Psoas muscle (tissue), 8 donors: ENCODE data around the gene BSDC1. TPM values are rescaled to one million over a fixed set of nuclear protein-coding genes. Genes with fewer than 3 reads are reported as not detected.

Experiments used
- ATAC-seq, 4 donors: fragments of 200-7000 bp; cut with Tn5 transposase; one replicate each; pipeline ENCODE4 v1.9.1; 2020; ENCODE audit warnings: moderate library complexity in 3 of 4, mild to moderate bottlenecking in 2 of 4
- DNase-seq, 2 donors: peaks; one replicate each; pipeline ENCODE4 v3.0.0-alpha.2; 2020
- H3K27ac ChIP-seq: fragments of 200-600 bp; one replicate; pipeline ENCODE4 v1.8.0; 2022
- H3K27me3 ChIP-seq, 3 donors: fragments of 200-600 bp in 1 of 3; one replicate each; pipeline versions ENCODE4 v1.6.1 to v1.8.0; 2013 to 2022; ENCODE audit warnings: low read length in 2 of 3, mild to moderate bottlenecking in 2 of 3, moderate library complexity in 1 of 3; ENCODE audit not compliant: insufficient read depth in 3 of 3
- H3K36me3 ChIP-seq, 2 donors: fragments of 200-600 bp in 1 of 2; one replicate each; pipeline versions ENCODE4 v1.6.1 to v1.8.0; 2013 to 2022; ENCODE audit warnings: low read depth in 1 of 2, mild to moderate bottlenecking in 1 of 2, moderate library complexity in 1 of 2; ENCODE audit not compliant: insufficient read depth in 1 of 2
- H3K4me1 ChIP-seq: fragments of 200-600 bp; one replicate; pipeline ENCODE4 v1.8.0; 2022
- H3K4me3 ChIP-seq: fragments of 200-600 bp; one replicate; pipeline ENCODE4 v1.8.0; 2022; ENCODE audit warnings: mild to moderate bottlenecking
- H3K9me3 ChIP-seq: fragments of 200-600 bp; one replicate; pipeline ENCODE4 v1.8.0; 2022
- WGBS, 3 donors: extraction: QIAGEN DNeasy Blood & Tissue Kit; methylation state at CpG; one replicate each; pipeline versions ENCODE4 v1.1.6 to v1.1.7; 2013; 5-methylcytosine and 5-hydroxymethylcytosine counted together
- intact Hi-C, 2 donors: fragments of 100-400 bp; cut with DNase I; formaldehyde crosslinking; loops; one replicate each; pipeline versions ENCODE4 v1.11.0 to v1.14.2; 2022
- polyA plus RNA-seq, 3 donors: library from polyadenylated mRNA; stranded (reverse); fragments of 200-250 nt; gene quantifications; one replicate each; pipeline ENCODE4 v1.2.3, GENCODE V29; 2013
- total RNA-seq, 4 donors: library from RNA; stranded (reverse); fragmentation: NEBNext Ultra II Directional in 2 of 4; extraction: Animal tissue kit (Norgen Biotek cat#: 25700) in 2 of 4; gene quantifications; one replicate each; pipeline versions ENCODE4 v1.2.1 to v1.2.4, GENCODE V29; 2021 to 2023
- TF ChIP-seq, protein P1 (sequence below): fragments of 200-600 bp; IDR thresholded peaks from one replicate; pipeline ENCODE4 v1.8.0; 2022; ENCODE audit warnings: antibody characterized with exemption
- donor health status: healthy with polysubstance abuse.
- donor health status: DM: no; HTN: no; CAD: no; lungs with moderate emphysema.
- donor health status: Bipolar disorder and iron deficiency.
- donor health status: healthy.
- donor health status: DM: yes; HTN: yes; CAD: no.
- donor health status: DM: no; HTN: no; CAD: no.
- donor health status: DM: no; HTN: no; CAD: no.
- donor health status: DM: yes; HTN: yes; CAD: no.

BSDC1 gene
- total and polyA plus RNA-seq, 7 donors, result 25.4 to 68.4 (median 32.2) TPM

DNA sequence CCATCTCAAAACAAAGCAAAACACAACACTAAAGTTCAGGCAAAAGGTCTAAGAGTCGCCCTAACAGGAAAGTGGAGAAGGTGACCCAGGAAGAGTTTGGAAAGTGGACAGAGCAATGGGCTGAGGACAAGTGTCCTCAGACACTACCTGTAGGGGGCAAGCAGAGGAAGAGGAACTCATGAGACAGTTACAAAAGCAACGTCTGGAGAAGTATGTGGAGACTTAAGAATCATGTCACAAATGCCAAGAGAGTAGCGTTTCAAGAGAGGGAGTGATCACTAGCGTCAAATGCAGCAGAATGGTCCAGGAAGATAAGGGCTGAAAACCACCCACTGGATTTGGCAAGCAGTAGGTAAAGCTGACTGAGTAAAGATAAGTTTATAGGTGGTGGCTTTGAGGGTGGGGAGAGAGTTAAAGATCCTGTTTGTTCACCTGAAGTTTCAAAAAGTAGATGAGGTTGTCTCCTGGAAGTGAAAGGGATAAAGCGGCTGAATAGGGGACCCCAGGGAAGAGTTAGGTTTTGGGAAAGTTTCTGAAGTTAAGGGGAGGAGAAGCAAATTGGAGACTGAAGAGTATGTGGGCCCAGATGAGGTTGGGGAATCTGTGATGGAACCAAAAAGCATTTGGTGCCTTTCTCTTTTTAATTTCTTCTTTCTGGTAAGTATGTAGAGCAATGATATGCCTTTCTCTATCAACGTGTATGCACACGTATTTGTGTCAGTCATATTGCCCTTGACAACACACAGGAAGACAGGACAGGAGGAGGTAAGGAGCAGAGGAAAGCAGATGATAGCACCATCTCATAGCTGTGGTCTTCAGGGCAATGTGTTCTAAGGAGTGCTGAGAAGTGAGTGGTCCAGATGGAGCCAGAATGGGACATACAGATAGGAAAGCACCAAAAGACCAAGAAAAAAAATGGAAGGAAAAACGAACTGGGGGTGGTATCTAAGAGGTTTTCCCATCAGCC lies 3.1 kb downstream of the BSDC1 start:
- 60 to 72% (median 62%) methylated on average over 8 of the region's 8 CpGs for WGBS, 3 donors
- Histone ChIP-seq H3K36me3 (peaks cover 7 to 71% of the 10 kb centered on the region in 2 donors), H3K9me3 (no peaks in the 10 kb centered on the region), H3K4me3 (no peak overlapping the region), H3K4me1 (peaks cover 22% of the 10 kb centered on the region), H3K27me3 (no peaks in the 10 kb centered on the region), H3K27ac (no peak overlapping the region)
- TF ChIP-seq, protein P1, sequence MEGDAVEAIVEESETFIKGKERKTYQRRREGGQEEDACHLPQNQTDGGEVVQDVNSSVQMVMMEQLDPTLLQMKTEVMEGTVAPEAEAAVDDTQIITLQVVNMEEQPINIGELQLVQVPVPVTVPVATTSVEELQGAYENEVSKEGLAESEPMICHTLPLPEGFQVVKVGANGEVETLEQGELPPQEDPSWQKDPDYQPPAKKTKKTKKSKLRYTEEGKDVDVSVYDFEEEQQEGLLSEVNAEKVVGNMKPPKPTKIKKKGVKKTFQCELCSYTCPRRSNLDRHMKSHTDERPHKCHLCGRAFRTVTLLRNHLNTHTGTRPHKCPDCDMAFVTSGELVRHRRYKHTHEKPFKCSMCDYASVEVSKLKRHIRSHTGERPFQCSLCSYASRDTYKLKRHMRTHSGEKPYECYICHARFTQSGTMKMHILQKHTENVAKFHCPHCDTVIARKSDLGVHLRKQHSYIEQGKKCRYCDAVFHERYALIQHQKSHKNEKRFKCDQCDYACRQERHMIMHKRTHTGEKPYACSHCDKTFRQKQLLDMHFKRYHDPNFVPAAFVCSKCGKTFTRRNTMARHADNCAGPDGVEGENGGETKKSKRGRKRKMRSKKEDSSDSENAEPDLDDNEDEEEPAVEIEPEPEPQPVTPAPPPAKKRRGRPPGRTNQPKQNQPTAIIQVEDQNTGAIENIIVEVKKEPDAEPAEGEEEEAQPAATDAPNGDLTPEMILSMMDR, result no peak
- ATAC-seq (no peak), DNase-seq (no peak)
- intact Hi-C loops, result no loop called here

DNA sequence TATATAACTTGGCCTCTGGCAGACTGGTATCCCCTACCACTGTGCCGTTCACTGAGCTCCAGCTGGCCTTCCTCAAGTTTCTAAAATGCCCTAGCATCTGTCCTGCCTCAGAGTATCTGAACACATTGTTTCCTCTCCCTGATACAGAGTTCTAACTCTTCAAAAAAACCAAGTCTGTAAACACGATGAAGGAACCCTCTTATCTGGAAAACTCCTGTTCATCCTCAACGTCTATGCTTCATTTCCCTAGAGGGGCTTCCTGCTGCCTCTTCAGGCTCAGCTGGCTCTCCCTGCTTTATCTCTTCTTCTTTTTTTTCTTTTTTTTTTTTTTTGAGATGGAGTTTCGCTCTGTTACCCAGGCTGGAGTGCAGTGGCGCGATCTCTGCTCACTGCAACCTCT lies 5.6 kb downstream of the BSDC1 start:
- no peak for DNase-seq
- WGBS, 3 donors, result 76 to 79% (median 78%) methylated on average over 6 of the region's 6 CpGs
- Histone ChIP-seq H3K9me3 (no peaks in the 10 kb centered on the region), H3K4me3 (no peak overlapping the region), H3K4me1 (peaks cover 16% of the 10 kb centered on the region), H3K27ac (no peak overlapping the region), H3K36me3 (peaks cover 10 to 97% of the 10 kb centered on the region in 2 donors), H3K27me3 (no peaks in the 10 kb centered on the region)
- intact Hi-C loops, result no loop called here
- ATAC-seq, result no peak
- TF ChIP-seq, protein P1, result no peak

DNA sequence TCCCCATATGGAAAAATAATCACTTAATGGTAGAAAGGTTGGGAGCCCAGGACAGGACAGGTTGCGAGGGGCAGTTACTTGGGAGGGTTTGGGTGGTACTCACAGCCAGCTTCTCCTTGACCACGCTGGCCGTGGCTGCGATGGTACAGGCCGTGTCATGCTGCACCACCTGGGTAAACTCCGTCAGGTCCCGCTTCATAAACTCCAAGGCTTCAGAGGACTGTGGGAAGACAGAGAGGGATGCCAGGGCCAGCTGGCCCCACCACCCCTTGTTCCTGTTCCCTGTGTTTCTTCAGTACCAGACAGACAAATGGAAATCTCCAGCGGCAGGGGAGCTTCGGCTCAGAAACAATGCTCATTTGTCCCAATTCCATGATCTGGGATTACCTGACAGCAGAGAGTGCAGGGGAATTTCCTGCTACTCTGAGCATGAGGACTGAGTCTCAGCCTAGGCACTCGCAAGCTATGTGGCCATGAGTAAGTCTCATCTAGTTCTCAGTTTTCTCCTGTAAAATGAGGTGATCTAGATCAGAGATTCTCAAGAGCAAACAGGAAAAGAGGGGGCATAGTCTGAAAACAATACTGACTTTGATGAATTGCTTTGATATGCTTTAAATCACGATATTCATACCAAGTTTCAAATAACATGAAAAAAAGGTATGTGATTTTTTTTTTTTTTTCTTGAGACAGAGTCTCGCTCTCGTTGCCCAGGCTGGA lies 7.4 kb downstream of the BSDC1 start:
- H3K9me3 ChIP-seq, result no peaks in the 10 kb centered on the region
- WGBS, 3 donors, result 87 to 94% (median 87%) methylated on average over 13 of the region's 13 CpGs
- H3K36me3 ChIP-seq, result peaks cover 14 to 99% of the 10 kb centered on the region in 2 donors
- ATAC-seq (no peak), DNase-seq (no peak)
- intact Hi-C loops, result no loop called here
- H3K4me3 ChIP-seq, result no peak overlapping the region
- TF ChIP-seq, protein P1, result no peak
- H3K4me1 ChIP-seq, result no peaks in the 10 kb centered on the region
- no peaks in the 10 kb centered on the region for H3K27me3 ChIP-seq
- no peak overlapping the region for H3K27ac ChIP-seq

DNA sequence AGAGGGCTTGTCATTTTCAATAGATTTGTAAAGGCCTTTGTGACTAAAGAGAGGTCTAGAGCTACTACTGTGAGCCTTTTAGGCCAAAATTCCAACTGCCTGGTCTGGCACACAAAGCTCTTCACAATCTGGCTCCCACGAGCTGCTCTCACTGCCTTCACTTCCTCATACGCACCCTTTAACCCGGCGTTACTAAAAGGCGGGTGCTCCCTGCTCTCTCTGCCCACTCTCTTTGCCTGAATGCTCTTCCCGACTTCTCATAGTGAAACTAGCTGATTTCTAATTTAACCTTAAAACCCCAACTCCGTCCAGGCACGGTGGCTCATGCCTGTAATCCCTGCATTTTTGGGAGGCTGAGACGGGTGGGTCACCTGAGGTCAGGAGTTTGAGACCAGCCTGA lies 14.2 kb downstream of the BSDC1 start:
- H3K27me3 ChIP-seq, result no peaks in the 10 kb centered on the region
- ATAC-seq, result no peak
- no peak overlapping the region for H3K27ac ChIP-seq
- no peak overlapping the region for H3K4me3 ChIP-seq
- H3K36me3 ChIP-seq, result peaks cover 22 to 100% of the 10 kb centered on the region in 2 donors
- TF ChIP-seq, protein P1, result no peak
- no peaks in the 10 kb centered on the region for H3K4me1 ChIP-seq
- intact Hi-C loops, result no loop called here
- no peaks in the 10 kb centered on the region for H3K9me3 ChIP-seq
- no peak for DNase-seq
- 89 to 92% (median 90%) methylated on average over 9 of the region's 9 CpGs for WGBS, 3 donors
